RWPE1 (cell line): ENCODE data around the gene C3orf52.

Experiments used
- CTCF ChIA-PET: fragments of 350-600 bp; sonication (Branson Sonifier 250); formaldehyde crosslinking; extraction: SDS; loops from one replicate; lab custom pipeline; 2021; lab: Yijun Ruan, JAX
- POLR2A ChIA-PET: fragments of 400-600 bp; formaldehyde crosslinking; extraction: SDS; loops from one replicate; lab custom pipeline; 2020; ENCODE audit warnings: antibody characterized with exemption; ENCODE audit not compliant: low non-redundant PET; lab: Yijun Ruan, JAX
- DNase-seq: peaks from one replicate; pipeline ENCODE4 v3.0.0; 2012; ENCODE audit warnings: low spot score
- H3K27ac ChIP-seq: fragments of 450-650 bp; 2 replicates; pipeline ENCODE4 v1.5.1; 2017
- TF ChIP-seq, protein P1 (sequence below): fragments of 450-650 bp; conservative IDR thresholded peaks from 2 replicates; pipeline ENCODE4 v1.5.1; 2017; ENCODE audit warnings: low read depth, mild to moderate bottlenecking

Gene C3orf52

GRCh38 chr3:112123548-112123947 lies 37.4 kb downstream of the C3orf52 start:
- CTCF ChIA-PET = no interaction called here
- no peak overlapping the region for H3K27ac ChIP-seq
- DNase-seq = no peak
- POLR2A ChIA-PET = no interaction called here
- TF ChIP-seq, protein P1, sequence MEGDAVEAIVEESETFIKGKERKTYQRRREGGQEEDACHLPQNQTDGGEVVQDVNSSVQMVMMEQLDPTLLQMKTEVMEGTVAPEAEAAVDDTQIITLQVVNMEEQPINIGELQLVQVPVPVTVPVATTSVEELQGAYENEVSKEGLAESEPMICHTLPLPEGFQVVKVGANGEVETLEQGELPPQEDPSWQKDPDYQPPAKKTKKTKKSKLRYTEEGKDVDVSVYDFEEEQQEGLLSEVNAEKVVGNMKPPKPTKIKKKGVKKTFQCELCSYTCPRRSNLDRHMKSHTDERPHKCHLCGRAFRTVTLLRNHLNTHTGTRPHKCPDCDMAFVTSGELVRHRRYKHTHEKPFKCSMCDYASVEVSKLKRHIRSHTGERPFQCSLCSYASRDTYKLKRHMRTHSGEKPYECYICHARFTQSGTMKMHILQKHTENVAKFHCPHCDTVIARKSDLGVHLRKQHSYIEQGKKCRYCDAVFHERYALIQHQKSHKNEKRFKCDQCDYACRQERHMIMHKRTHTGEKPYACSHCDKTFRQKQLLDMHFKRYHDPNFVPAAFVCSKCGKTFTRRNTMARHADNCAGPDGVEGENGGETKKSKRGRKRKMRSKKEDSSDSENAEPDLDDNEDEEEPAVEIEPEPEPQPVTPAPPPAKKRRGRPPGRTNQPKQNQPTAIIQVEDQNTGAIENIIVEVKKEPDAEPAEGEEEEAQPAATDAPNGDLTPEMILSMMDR = no peak

DNA sequence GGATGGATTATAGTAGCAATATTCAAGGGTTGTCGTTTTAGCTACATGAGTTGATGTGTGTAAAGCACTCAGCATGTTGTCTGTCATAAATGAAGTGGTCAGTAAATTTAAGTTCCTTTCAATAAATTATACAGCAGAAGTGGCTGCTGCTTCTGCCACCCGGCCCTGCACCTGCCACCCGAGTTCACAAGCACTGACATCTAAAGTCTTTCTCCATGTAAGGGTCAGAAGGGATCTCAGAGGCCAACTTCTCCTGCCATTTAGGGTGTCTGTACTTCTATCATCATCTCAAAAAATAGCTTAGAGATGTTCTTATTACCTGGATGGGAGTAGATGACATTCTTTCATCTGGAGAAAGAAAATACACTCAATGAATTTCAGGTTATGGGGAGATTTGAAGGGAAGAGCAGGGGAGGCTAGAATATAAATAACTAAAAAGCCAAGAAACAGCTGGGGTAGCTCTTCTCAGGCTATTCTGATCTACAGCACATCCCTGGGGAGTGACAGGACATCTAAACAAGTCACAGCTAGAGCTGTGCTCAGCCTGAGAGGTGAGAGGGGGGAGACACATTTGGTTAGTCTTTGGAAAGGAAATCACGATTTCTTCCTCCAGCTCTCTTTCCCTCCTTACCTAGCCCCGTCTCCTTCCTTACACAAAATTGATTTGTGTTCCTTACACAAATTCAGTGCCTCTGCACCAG lies 38.9 kb downstream of the C3orf52 start:
- no peak for DNase-seq
- ChIA-PET CTCF (interaction anchor here (1.3 kb wide), 1 partner anchor 13 kb away, joined by 7 read pairs; no protein-coding TSS in a partner anchor), POLR2A (no interaction called here)
- H3K27ac ChIP-seq = no peak overlapping the region
- TF ChIP-seq, protein P1 = no peak

DNA sequence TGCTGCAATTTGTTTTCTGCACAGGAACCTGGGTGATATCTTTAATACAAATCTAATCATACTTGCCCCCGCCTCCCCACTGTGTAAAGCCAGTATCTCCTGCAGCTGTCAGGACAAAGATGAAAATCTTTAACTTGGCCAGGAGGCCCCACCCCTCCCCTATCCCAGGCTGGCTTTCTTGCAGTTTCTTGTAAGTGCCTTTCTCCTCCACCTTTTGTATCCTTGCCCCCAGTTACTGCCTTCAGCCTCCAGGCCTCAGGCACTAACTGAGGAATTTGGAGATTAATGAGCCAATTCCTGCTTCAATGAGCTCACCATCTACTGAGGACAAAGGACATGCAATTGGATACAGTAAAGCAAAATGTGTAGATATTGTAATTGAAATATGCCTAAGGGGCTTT lies 40.3 kb downstream of the C3orf52 start:
- no peak overlapping the region for H3K27ac ChIP-seq
- POLR2A ChIA-PET = no interaction called here
- TF ChIP-seq, protein P1 = no peak
- CTCF ChIA-PET = no interaction called here
- no peak for DNase-seq

GRCh38 chr3:112127522-112128494 lies 41.6 kb downstream of the C3orf52 start:
- no peak overlapping the region for H3K27ac ChIP-seq
- DNase-seq = no peak
- TF ChIP-seq, protein P1 = no peak
- CTCF ChIA-PET = no interaction called here
- POLR2A ChIA-PET = no interaction called here

- CTCF ChIA-PET = interaction anchor here (0.6 kb wide), 1 partner anchor 1247 kb away, joined by 3 read pairs; no protein-coding TSS in a partner anchor
- DNase-seq = peak; percentile 47
- H3K27ac ChIP-seq = no peak overlapping the region
- TF ChIP-seq, protein P1 = no peak
- POLR2A ChIA-PET = no interaction called here
Measured at GRCh38 chr3:112128843-112129727, 42.9 kb downstream of the C3orf52 start.
